ENCODE results near the gene NOC2L. TPM values are rescaled to one million over a fixed set of nuclear protein-coding genes. Genes with fewer than 3 reads are reported as not detected.

NOC2L gene
- total and polyA plus RNA-seq, 8 donors, result 44.9 to 76.8 (median 55.2) TPM

DNA sequence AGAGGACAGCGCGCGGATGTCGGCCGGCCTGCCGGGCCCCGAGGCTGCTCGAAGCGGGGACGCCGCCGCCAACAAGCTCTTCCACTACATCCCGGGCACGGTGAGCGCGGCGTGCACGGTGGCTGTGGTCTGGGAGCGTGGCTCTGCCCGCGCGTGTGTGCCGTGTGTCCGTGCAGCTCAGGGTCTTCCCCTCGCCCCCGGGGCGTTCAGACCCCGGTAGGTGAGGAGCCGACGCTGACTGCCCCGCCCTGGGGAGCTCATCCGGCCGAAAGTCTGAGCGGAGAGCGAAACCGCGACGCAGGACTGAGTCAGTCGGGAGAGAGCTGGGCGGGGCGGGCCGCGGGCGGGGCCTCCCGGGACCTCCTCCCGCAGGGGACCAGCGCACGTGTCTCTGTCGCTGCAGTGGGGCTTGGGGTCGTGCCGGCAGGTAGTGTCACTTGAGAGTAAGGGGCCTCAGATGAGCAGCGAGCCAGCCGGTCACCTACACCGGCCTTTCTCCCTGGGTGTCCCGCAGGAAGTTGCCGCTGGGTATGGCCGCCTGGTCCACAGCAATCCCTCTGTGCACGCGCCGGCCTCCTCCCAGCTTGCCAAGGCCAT is 7.7 kb upstream of the NOC2L start:
- H3K4me3 ChIP-seq, result peak overlapping the region; percentile 60 to 71
- H3K36me3 ChIP-seq, result peaks cover 0 to 26% of the 10 kb centered on the region in 2 donors
- H3K4me1 ChIP-seq, result peaks cover 6 to 19% of the 10 kb centered on the region in 2 donors
- H3K27ac ChIP-seq, result peak overlapping the region; percentile 83 to 87
- DNase-seq (peak in 3 of 4 donors; percentile 65 to 96 (median 86)), ATAC-seq (peak; percentile 92)
- H3K9me3 ChIP-seq, result no peaks in the 10 kb centered on the region
- peaks cover 18 to 63% of the 10 kb centered on the region in 2 donors for H3K27me3 ChIP-seq
- TF ChIP-seq CTCF (IDR thresholded peaks at IDR 0.05), result no peak
- intact Hi-C loops (cut with DNase I), result no loop called here

- intact Hi-C loops (cut with DNase I), result no loop called here
- peak within 1 kb of the TSS; percentile 83 to 87 for H3K27ac ChIP-seq
- no peak for TF ChIP-seq CTCF (IDR thresholded peaks at IDR 0.05)
- H3K4me1 ChIP-seq, result peaks cover 6 to 25% of the 10 kb centered on the region in 2 donors
- H3K9me3 ChIP-seq, result no peaks in the 10 kb centered on the region
- H3K27me3 ChIP-seq, result peaks cover 12 to 60% of the 10 kb centered on the region in 2 donors
- H3K4me3 ChIP-seq, result peak within 1 kb of the TSS; percentile 60 to 71
- peaks cover 0 to 26% of the 10 kb centered on the region in 2 donors for H3K36me3 ChIP-seq
- DNase-seq (peak in 1 of 4 donors; percentile 89), ATAC-seq (peak; percentile 93)
These were observed 7.2 kb upstream of the NOC2L start, which contains the start of gene PLEKHN1 for GRCh38 chr1:966135-966703. Gene PLEKHN1 (plus strand): TSS chr1:966482. CDS start chr1:966532, 50 bp downstream.

GRCh38 chr1:965526-966134 is 6.6 kb upstream of the NOC2L start:
- Histone ChIP-seq H3K4me3 (peak overlapping the region in 1 of 2 donors; percentile 60), H3K4me1 (peaks cover 6 to 30% of the 10 kb centered on the region in 2 donors), H3K27ac (peak overlapping the region in 1 of 2 donors; percentile 87), H3K27me3 (peaks cover 6 to 59% of the 10 kb centered on the region in 2 donors), H3K36me3 (peaks cover 0 to 26% of the 10 kb centered on the region in 2 donors), H3K9me3 (no peaks in the 10 kb centered on the region)
- TF ChIP-seq CTCF (IDR thresholded peaks at IDR 0.05), result no peak
- DNase-seq (peak in 1 of 4 donors; percentile 69), ATAC-seq (no peak)
- intact Hi-C loops (cut with DNase I), result no loop called here

DNA sequence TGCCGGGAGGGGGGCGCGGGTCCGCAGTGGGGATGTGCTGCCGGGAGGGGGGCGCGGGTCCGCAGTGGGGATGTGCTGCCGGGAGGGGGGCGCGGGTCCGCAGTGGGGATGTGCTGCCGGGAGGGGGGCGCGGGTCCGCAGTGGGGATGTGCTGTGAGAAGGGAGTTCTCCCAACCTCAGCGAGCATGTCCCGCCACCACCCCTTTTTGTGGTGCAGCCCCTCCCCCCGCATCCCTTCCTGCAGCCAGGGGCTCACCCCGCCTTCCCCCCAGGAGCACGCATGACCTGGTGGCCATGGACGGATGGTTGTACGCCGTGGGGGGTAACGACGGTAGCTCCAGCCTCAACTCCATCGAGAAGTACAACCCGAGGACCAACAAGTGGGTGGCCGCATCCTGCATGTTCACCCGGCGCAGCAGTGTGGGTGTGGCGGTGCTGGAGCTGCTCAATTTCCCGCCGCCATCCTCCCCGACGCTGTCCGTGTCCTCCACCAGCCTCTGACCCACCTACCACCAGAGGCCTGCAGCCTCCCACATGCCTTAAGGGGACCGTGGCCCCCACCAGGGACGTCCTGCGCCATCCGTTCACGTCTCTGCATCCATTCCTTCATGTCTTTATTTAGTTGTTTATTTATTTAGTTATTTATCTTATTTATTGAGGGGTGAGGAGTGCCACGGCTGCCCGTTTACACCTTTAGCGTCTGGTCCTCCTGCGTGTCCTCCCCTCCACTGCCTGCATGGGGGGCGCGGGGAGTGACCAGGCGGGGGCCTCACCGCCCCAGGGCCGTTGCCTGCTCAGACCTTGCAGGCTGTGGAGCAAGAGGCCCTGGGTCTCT is 5.9 kb upstream of the NOC2L start:
- DNase-seq, result peak in 1 of 4 donors; percentile 72
- no peak overlapping the region for H3K4me3 ChIP-seq
- intact Hi-C loops (cut with DNase I), result no loop called here

More for the DNA sequence above, 5.9 kb upstream of the NOC2L start:
- Histone ChIP-seq H3K36me3 (peaks cover 0 to 26% of the 10 kb centered on the region in 2 donors), H3K27ac (no peak overlapping the region), H3K4me1 (peaks cover 6 to 34% of the 10 kb centered on the region in 2 donors), H3K27me3 (peaks cover 0 to 52% of the 10 kb centered on the region in 2 donors), H3K9me3 (no peaks in the 10 kb centered on the region)
- no peak for TF ChIP-seq CTCF (IDR thresholded peaks at IDR 0.05)
- ATAC-seq, result no peak
